ENCODE data around the gene RNF223.
A peak's percentile ranks its signal among the peaks of the same experiment; 100 is the strongest.
"Not testable (repeated sequence)": the region's sequence is repeated elsewhere in the genome, so short reads cannot be mapped to it uniquely, and the experiment has no call there.

The RNF223 gene

DNA sequence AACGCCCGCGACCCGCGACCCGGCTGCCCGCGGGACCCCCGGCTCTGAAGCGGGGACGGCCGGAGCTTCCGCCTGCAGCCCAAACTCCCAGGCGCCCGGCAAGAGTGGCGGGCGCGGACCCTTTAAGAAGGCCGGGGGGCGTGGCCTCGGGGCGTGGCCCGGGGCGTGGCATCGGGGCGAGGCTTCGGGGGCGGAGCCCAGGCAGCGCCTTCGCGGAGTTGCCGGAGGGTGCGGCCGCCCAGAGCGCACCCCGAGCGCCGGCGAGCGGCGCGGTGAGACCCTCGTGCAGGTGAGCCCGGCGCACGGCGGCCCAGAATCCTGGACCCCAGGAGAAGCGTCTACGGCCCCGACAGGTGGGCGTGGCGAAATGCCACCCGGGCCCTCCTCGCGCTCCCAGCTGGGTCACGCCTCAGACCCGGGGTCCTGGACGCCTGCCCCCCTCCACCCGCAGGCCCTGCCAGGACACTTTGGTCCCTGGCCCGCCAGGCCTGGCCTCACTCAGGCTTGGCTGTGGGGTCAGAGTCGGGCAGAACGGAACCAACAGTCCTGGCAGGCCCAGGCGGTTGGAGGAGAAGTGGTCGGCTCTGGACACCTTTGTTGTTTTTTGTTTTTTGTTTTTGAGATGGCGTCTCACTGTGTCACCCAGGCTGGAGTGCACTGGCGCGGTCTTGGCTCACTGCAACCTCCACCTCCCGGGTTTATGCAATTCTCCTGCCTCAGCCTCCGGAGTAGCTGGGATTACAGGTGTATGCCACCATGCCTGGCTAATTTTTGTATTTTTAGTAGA, 14.4 kb downstream of the RNF223 start:
- DNase-seq (ENCODE audit: low read depth), result peak; percentile 90

DNA sequence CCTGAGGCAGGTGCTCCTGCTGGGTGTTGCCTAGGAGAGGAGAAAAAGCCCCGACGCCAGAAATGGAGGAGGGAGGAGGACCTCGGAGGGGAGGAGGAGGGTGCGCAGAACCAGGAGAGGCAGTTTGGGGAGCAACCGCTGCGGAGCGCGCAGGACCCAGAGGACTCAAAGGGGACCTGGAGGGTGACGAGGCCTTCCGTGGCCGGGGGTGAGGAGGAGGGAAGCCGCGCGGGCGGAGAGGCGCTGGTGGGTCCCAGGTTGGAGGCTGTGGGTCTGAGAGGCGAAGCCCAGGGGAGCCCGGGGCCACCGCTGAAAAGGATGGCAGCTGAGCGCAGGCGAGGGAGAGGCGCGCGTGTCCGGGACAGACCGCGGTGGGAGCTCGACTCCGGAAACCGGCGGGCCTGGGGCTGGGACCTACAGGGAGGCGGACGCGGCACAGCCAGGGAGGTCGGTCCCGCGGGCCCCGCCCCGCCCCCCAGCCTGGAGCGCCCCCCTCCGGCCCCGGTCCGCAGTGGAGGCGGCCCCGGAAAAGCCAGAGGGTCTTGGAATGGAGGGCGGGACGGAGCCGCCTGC, 15.1 kb downstream of the RNF223 start:
- DNase-seq (ENCODE audit: low read depth), result no peak

DNA sequence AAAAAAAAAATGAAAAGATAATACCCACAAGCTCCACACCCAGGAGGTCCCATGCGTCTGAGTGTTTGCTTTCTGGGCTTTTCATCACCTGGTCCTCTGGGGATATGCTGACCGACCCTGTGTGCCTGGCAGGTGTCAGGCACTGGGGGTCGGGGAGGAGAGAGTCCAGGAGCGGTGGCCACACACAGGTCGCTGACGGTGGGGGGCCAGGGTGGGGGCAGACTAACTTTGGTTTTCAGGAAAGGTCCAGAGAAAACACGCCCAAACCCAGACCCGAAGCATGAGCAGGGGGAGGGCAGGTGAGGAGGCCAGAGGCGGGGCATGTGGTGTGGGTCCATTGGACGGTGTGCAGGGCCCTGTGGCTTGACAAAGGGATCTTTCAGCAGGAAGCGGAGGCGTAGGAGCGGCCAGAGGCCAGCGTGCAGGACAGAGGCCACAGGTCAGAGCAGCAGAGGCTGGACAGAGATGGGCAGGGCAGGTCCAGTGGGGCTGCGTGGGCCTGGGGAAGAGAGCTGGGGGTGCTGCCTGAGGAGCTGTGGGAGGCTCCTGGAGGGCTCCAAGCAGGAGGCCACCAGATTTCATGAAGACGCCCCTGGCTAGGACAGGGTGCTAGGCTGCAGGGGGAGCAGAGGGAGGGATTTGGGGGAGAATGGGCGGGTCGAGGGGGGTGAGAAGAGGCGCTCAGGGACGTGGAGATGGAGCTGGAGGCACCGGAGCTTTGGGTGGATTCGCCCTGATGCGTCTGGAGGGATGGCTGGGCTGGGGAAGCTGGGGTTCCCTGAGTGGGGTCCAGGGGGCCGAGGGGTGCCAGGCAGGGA, 15.8 kb downstream of the RNF223 start:
- no peak for DNase-seq (ENCODE audit: low read depth)

DNA sequence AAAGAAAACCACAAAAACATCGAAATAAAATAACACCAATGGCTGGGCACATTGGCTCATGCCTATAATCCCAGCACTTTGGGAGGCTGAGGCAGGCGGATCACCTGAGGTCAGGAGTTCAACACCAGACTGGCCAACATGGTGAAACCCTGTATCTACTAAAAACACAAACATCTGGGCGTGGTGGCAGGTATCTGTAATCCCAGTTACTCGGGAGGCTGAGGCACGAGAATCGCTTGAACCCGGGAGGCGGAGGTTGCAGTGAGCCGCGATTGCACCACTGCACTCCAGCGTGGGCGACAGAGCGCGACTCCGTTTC, 16.4 kb downstream of the RNF223 start:
- not testable (repeated sequence) for DNase-seq (ENCODE audit: low read depth)

DNA sequence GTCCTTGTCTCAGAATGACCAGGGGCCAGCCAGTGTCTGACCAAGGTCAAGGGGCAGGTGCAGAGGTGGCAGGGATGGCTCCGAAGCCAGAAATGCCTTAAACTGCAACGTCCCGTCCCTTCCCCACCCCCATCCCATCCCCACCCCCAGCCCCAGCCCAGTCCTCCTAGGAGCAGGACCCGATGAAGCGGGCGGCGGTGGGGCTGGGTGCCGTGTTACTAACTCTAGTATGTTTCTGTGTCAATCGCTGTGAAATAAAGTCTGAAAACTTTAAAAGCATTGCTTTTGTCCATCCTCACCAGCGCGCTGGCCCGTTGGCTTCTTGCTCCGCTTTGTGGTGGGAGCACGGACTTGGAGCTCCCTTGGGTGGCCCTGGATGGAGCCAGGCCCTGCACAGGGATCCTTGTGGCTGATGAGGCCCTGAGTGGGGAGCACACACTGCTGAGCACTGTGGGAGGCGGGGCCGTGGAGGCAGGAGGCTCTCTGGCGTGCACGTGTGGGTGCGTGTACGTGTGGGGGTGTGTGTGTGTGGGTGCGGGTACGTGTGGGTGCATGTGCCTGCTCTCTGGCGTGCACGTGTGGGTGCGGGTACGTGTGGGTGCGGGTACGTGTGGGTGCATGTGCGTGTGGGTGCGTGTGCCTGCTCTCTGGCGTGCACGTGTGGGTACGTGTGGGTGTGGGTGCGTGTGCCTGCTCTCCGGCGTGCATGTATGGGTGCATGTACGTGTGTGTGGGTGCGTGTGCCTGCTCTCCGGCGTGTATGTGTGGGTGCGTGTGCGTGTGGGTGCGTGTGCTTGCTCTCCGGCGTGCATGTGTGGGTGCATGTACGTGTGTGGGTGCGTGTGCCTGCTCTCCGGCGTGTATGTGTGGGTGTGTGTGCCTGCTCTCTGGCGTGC, 18.0 kb downstream of the RNF223 start:
- no peak for DNase-seq (ENCODE audit: low read depth)

DNA sequence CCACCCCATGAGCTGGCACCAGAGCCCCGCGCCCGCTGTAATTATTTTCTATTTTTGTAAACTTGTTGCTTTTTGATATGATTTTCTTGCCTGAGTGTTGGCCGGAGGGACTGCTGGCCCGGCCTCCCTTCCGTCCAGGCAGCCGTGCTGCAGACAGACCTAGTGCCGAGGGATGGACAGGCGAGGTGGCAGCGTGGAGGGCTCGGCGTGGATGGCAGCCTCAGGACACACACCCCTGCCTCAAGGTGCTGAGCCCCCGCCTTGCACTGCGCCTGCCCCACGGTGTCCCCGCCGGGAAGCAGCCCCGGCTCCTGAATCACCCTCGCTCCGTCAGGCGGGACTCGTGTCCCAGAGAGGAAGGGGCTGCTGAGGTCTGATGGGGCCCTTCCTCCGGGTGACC, 19.1 kb downstream of the RNF223 start:
- DNase-seq (ENCODE audit: low read depth), result no peak

DNA sequence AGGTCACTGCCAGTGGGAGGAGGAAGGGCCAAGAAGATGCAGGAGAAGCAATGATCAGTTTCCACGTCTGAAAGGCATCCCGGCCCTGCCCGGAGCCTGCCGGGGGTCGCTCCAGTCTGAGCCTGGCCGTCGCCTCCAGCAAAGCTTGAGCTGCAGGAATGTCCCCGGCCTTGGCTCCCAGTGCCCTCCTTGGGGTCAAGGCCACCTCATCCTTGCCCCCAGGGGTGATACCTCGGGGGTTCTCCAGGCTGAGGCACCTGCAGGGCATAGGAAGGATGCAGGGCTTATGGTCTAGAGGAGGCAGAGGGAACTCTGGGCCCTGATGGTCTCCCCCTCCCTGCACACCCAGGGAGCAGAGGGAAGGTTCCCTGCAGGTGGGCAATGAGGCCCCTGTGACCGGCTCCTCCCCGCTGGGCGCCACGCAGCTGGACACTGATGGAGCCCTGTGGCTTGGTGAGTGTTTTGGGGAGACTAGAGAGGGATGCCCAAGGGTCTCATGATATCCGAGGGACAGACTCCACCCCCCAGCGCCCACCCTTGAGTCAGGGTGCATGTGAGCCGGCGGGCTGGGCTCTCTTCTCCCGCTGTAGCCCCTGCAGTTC, 19.9 kb downstream of the RNF223 start:
- DNase-seq (ENCODE audit: low read depth), result no peak

DNA sequence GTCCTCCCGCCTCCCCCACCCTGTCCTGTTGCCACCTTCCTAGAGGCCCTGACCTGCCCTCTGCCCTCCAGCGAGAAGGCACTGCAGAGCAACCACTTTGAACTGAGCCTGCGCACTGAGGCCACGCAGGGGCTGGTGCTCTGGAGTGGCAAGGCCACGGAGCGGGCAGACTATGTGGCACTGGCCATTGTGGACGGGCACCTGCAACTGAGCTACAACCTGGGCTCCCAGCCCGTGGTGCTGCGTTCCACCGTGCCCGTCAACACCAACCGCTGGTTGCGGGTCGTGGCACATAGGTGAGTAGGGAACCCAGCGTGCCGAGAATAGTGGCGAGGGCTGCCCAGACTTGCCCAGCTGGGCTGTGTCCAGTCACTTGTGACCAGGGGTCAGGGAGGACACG, 20.4 kb downstream of the RNF223 start:
- DNase-seq (ENCODE audit: low read depth), result no peak

DNA sequence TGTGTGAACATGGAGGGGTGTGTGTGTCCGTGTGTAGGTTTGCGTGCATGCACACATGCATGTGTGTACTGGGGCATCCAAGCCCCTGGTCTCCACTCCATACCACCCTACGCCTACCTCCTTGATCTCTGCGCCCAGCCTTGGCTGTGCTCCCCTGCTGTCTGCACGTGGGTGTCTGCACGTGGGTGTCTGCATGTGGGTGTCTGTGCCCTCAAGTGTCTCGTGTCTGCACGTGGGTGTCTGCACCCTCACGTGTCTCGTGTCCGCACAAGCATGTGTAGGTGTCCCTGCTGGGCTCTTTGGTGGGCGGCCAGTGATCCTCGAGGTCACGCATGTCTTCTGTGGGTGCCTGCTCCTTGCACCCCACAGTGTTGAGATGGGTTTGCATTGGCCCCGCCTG, 21.1 kb downstream of the RNF223 start:
- DNase-seq (ENCODE audit: low read depth), result no peak

DNA sequence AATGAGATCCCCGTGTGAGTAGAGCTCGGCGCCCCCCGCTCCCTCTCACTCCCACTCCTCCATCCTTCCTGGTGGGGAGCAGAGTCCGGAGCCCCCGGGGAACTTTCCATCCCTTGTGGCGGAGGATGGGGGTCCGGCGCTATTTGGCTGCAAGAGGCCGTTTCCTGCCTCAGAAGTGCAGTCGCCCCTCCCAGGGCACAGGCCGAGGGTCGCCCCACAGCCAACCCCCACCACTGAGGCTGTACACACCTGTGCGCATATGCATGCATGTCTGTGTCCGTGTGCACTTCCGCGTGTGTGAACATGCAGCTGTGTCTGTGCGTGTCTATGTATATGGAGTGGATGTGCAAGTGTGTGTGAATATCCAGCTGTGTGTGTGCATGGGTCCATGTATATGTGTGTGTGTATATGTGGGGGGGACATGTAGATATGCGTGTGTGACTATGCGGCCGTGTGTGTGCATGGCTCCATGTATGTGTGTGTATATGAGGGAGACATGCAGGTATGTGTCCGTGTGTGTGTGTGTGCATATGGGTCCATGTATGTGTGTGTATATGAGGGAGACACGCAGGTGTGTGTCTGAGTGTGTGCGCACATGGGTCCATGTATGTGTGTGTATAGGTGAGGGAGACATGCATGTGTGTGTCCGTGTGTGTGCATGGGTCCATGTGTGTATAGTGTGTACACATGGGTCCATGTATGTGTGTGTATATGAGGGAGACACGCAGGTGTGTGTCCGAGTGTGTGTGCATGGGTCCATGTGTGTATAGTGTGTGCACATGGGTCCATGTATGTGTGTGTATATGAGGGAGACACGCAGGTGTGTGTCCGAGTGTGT, 21.9 kb downstream of the RNF223 start:
- no peak for DNase-seq (ENCODE audit: low read depth)

DNA sequence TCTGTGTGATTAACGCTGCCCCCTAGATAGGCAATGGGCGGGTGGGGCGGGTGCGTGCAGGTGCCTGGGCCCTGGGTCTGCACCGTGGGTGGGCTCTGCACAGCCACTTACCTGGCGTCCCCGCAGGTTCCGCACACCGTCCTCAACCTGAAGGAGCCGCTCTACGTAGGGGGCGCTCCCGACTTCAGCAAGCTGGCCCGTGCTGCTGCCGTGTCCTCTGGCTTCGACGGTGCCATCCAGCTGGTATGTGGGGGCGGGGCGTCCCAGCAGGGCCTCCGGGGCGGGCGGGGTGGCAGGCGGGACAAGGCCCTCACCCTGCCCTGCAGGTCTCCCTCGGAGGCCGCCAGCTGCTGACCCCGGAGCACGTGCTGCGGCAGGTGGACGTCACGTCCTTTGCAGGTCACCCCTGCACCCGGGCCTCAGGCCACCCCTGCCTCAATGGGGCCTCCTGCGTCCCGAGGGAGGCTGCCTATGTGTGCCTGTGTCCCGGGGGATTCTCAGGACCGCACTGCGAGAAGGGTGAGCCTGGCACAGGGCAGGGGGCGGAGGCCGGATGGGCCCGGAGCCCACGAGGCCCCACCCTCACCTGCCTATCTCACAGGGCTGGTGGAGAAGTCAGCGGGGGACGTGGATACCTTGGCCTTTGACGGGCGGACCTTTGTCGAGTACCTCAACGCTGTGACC, 22.8 kb downstream of the RNF223 start:
- no peak for DNase-seq (ENCODE audit: low read depth)

DNA sequence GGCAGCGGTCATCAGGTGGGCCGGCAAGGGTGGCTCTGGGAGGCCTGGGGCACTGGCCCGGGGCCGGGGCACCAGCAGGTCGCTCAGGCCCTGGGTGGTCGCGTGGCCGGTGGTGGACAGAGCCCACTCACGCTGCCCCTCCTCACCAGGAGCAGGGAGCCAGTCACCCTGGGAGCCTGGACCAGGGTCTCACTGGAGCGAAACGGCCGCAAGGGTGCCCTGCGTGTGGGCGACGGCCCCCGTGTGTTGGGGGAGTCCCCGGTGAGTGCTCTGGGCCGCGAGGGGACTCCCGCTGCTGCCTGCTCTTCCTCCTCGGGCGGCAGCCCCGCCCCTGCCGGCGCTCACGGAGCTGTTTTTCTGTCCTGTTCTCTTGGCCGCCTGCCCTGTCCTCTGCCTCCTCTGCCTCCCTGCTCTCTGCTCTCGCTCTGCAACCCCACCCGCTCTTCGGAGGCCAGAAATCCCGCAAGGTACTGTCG, 23.5 kb downstream of the RNF223 start:
- no peak for DNase-seq (ENCODE audit: low read depth)

DNA sequence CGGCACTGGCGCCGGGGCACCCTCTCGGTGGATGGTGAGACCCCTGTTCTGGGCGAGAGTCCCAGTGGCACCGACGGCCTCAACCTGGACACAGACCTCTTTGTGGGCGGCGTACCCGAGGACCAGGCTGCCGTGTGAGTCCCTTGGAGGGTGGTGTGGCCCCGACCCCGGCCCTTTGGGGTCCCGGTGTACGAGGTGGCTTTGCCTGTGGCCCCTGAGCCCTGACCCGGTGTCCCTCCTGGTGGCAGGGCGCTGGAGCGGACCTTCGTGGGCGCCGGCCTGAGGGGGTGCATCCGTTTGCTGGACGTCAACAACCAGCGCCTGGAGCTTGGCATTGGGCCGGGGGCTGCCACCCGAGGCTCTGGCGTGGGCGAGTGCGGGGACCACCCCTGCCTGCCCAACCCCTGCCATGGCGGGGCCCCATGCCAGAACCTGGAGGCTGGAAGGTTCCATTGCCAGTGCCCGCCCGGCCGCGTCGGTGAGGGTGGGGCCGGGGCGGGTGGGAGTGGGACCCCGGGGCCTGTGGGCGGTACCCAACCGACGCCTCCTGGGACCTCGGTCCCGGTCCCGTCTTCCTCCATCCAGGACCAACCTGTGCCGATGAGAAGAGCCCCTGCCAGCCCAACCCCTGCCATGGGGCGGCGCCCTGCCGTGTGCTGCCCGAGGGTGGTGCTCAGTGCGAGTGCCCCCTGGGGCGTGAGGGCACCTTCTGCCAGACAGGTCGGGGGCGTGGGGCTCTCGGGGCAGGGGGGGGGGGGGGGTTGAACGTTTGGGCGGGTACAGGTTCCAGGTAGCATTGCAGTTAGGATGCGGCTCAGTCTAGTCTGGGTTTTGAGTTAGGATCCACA, 24.6 kb downstream of the RNF223 start:
- no peak for DNase-seq (ENCODE audit: low read depth)

DNA sequence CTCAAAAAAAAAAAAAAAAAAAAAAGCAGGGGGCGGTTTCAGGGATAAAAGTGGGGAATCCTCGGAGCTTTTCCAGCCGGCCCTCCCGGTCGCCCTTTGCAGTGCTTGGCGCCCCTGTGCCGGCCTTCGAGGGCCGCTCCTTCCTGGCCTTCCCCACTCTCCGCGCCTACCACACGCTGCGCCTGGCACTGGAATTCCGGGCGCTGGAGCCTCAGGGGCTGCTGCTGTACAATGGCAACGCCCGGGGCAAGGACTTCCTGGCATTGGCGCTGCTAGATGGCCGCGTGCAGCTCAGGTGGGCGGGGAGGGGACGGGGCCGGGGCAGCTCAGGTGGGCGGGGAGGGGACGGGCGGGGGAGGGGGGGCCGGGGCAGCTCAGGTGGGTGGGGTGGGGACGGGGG, 25.3 kb downstream of the RNF223 start:
- DNase-seq (ENCODE audit: low read depth), result no peak

DNA sequence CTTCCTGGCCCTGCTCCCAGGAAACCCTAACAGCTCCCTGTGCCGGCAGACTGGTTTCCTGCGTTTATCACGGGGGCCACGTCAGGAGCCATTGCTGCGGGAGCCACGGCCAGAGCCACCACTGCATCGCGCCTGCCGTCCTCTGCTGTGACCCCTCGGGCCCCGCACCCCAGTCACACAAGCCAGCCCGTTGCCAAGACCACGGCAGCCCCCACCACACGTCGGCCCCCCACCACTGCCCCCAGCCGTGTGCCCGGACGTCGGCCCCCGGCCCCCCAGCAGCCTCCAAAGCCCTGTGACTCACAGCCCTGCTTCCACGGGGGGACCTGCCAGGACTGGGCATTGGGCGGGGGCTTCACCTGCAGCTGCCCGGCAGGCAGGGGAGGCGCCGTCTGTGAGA, 26.1 kb downstream of the RNF223 start:
- no peak for DNase-seq (ENCODE audit: low read depth)

DNA sequence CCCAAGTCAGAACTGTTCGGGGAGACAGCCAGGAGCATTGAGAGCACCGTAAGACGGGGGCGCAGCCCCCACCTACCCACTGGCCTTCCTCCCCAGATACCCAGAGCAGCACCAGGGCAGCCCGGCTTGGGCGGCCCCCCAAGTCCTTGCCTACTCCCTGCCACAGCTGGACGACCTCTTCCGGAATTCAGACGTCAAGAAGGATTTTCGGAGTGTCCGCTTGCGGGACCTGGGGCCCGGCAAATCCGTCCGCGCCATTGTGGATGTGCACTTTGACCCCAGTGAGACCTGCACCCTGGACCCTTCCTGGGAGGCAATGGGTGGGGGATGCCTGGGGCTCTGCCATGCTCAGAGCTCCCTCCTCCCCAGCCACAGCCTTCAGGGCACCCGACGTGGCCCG, 26.7 kb downstream of the RNF223 start:
- no peak for DNase-seq (ENCODE audit: low read depth)

DNA sequence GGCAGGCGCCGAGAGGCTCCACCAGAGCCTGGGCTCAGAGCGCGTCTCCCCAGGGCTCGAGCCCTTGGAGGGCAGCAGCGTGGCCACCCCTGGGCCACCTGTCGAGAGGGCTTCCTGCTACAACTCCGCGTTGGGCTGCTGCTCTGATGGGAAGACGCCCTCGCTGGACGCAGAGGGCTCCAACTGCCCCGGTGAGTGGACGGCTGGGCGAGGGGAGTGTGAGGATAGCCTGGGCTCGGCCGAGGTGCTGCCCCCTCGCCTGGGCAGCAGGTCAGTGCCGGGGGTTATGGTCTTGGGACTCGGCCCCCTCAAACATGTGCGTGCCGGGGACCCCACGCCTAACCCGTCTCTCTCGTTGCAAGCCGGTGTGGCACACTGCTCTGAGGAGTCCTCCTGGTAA, 27.3 kb downstream of the RNF223 start:
- no peak for DNase-seq (ENCODE audit: low read depth)

DNA sequence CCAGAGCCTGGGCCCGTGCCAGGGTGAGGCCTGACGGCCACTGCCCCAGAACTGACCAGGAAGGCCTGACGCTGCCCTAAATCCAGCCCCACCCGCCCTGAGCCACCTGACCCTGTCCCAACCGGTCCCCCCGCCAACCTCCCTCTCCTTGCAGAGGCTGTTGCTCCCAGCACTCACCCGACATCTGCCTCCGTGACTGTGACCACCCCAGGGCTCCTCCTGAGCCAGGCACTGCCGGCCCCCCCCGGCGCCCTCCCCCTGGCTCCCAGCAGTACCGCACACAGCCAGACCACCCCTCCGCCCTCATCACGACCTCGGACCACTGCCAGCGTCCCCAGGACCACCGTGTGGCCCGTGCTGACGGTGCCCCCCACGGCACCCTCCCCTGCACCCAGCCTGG, 27.9 kb downstream of the RNF223 start:
- no peak for DNase-seq (ENCODE audit: low read depth)

DNA sequence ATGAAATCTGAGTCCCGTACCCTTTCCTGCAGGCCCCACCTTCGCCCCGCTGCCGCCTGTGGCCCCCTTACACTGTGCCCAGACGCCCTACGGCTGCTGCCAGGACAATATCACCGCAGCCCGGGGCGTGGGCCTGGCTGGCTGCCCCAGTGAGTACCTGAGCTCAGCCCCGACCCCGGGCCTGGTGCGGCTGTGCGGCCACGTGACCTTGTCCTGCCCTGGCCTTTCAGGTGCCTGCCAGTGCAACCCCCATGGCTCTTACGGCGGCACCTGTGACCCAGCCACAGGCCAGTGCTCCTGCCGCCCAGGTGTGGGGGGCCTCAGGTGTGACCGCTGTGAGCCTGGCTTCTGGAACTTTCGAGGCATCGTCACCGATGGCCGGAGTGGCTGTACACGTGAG, 29.0 kb downstream of the RNF223 start:
- no peak for DNase-seq (ENCODE audit: low read depth)
